ENCODE data around the gene ARMC5. TPM values are rescaled to one million over a fixed set of nuclear protein-coding genes. Genes with fewer than 3 reads are reported as not detected.
"Not testable (repeated sequence)": the region's sequence is repeated elsewhere in the genome, so short reads cannot be mapped to it uniquely, and the experiment has no call there.

The ARMC5 gene
- total RNA-seq, 6 experiments from 2014 or later: 7.6 to 11.8 (median 9.3) TPM

- no peak for TF ChIP-seq CTCF (IDR thresholded peaks at IDR 0.05)
- H3K27ac Mint-ChIP-seq: no peak overlapping the region
- H3K4me1 Mint-ChIP-seq (ENCODE audit: low read depth): peaks cover 12% of the 10 kb centered on the region
- no peak for DNase-seq
- no peaks in the 10 kb centered on the region for H3K9me3 Mint-ChIP-seq
- no peak overlapping the region for H3K4me3 Mint-ChIP-seq
- no peaks in the 10 kb centered on the region for H3K36me3 Mint-ChIP-seq (ENCODE audit: low read depth)
- H3K27me3 Mint-ChIP-seq (ENCODE audit: insufficient read depth): peaks cover 4% of the 10 kb centered on the region
These were observed 22.9 kb upstream of the ARMC5 start for GRCh38 chr16:31436221-31437045.

GRCh38 chr16:31438414-31438813, 20.9 kb upstream of the ARMC5 start:
- no peaks in the 10 kb centered on the region for H3K36me3 Mint-ChIP-seq (ENCODE audit: low read depth)
- peaks cover 9% of the 10 kb centered on the region for H3K27me3 Mint-ChIP-seq (ENCODE audit: insufficient read depth)
- no peaks in the 10 kb centered on the region for H3K9me3 Mint-ChIP-seq
- H3K27ac Mint-ChIP-seq: no peak overlapping the region
- no peak for DNase-seq
- no peak for TF ChIP-seq CTCF (IDR thresholded peaks at IDR 0.05)
- H3K4me3 Mint-ChIP-seq: no peak overlapping the region
- H3K4me1 Mint-ChIP-seq (ENCODE audit: low read depth): peaks cover 23% of the 10 kb centered on the region

- not testable (repeated sequence) for H3K27ac Mint-ChIP-seq; H3K27me3 Mint-ChIP-seq (ENCODE audit: insufficient read depth); DNase-seq; H3K36me3 Mint-ChIP-seq (ENCODE audit: low read depth); H3K4me3 Mint-ChIP-seq; H3K9me3 Mint-ChIP-seq
- peaks cover 23% of the 10 kb centered on the region for H3K4me1 Mint-ChIP-seq (ENCODE audit: low read depth)
These were observed 20.3 kb upstream of the ARMC5 start for GRCh38 chr16:31439023-31439422.

- H3K9me3 Mint-ChIP-seq: no peaks in the 10 kb centered on the region
- H3K27ac Mint-ChIP-seq: no peak overlapping the region
- no peaks in the 10 kb centered on the region for H3K36me3 Mint-ChIP-seq (ENCODE audit: low read depth)
- no peak for TF ChIP-seq CTCF (IDR thresholded peaks at IDR 0.05)
- H3K27me3 Mint-ChIP-seq (ENCODE audit: insufficient read depth): peaks cover 9% of the 10 kb centered on the region; the same call in 1 of the 2 replicates
- H3K4me3 Mint-ChIP-seq: no peak overlapping the region
- peaks cover 23% of the 10 kb centered on the region for H3K4me1 Mint-ChIP-seq (ENCODE audit: low read depth)
- no peak for DNase-seq
These were observed 19.8 kb upstream of the ARMC5 start for GRCh38 chr16:31439519-31439918.

GRCh38 chr16:31440516-31441184, 18.7 kb upstream of the ARMC5 start:
- no peaks in the 10 kb centered on the region for H3K9me3 Mint-ChIP-seq
- no peak overlapping the region for H3K4me3 Mint-ChIP-seq
- TF ChIP-seq CTCF (IDR thresholded peaks at IDR 0.05): no peak
- peaks cover 23% of the 10 kb centered on the region for H3K4me1 Mint-ChIP-seq (ENCODE audit: low read depth)
- peak; percentile 18 for DNase-seq
- H3K27me3 Mint-ChIP-seq (ENCODE audit: insufficient read depth): peaks cover 9% of the 10 kb centered on the region; the same call in 1 of the 2 replicates
- no peak overlapping the region for H3K27ac Mint-ChIP-seq
- no peaks in the 10 kb centered on the region for H3K36me3 Mint-ChIP-seq (ENCODE audit: low read depth)

- H3K27me3 Mint-ChIP-seq (ENCODE audit: insufficient read depth): peaks cover 8% of the 10 kb centered on the region; the same call in 1 of the 2 replicates
- H3K4me1 Mint-ChIP-seq (ENCODE audit: low read depth): peaks cover 23% of the 10 kb centered on the region
- peak overlapping the region; percentile 60; the same call in 1 of the 2 replicates for H3K27ac Mint-ChIP-seq
- H3K9me3 Mint-ChIP-seq: no peaks in the 10 kb centered on the region
- no peaks in the 10 kb centered on the region for H3K36me3 Mint-ChIP-seq (ENCODE audit: low read depth)
- TF ChIP-seq CTCF (IDR thresholded peaks at IDR 0.05): no peak
- no peak for DNase-seq
- peak overlapping the region; percentile 82 for H3K4me3 Mint-ChIP-seq
These were observed 17.3 kb upstream of the ARMC5 start for GRCh38 chr16:31441956-31442355.

GRCh38 chr16:31445931-31446330, 13.4 kb upstream of the ARMC5 start:
- not testable (repeated sequence) for H3K27me3 Mint-ChIP-seq (ENCODE audit: insufficient read depth); H3K36me3 Mint-ChIP-seq (ENCODE audit: low read depth); H3K27ac Mint-ChIP-seq; H3K4me3 Mint-ChIP-seq; DNase-seq; H3K9me3 Mint-ChIP-seq
- peaks cover 13% of the 10 kb centered on the region for H3K4me1 Mint-ChIP-seq (ENCODE audit: low read depth)
